Brain microvascular endothelial cell (primary cell): ENCODE data around the gene HTR3E.

Experiments
- DNase-seq: peaks from one replicate; pipeline ENCODE4 v3.0.0-alpha.2; 2020
- H3K27ac ChIP-seq: fragments of 250-450 bp; sonication (Bioruptor Pico); 2 replicates; pipeline ENCODE4 v1.5.1; 2020; ENCODE audit warnings: mild to moderate bottlenecking, moderate library complexity
- H3K27me3 ChIP-seq: fragments of 250-450 bp; sonication (Bioruptor Pico); replicated peaks from 2 replicates; pipeline ENCODE4 v1.5.1; 2020; ENCODE audit warnings: mild to moderate bottlenecking
- H3K36me3 ChIP-seq: fragments of 250-450 bp; sonication (Bioruptor Pico); replicated peaks from 2 replicates; pipeline ENCODE4 v1.5.1; 2020; ENCODE audit warnings: mild to moderate bottlenecking
- H3K4me3 ChIP-seq: 2 replicates; pipeline ENCODE4 v1.5.1; 2011; ENCODE audit warnings: low read depth, mild to moderate bottlenecking, control low read depth, low read length, moderate library complexity
- CTCF ChIP-seq: IDR thresholded peaks from 2 replicates; pipeline ENCODE4 v1.5.1; 2011; ENCODE audit warnings: low read depth, mild to moderate bottlenecking, moderate library complexity, low read length, control low read depth, inconsistent platforms; ENCODE audit errors: missing control alignments
- in situ Hi-C: cut with HindIII; loops from 2 replicates; pipeline ENCODE4 v1.10.0; 2017; ENCODE audit warnings: low sequenced_read_pairs, low pct_ligation_motif_present

HTR3E gene

GRCh38 chr3:184154885-184155643, 58.2 kb downstream of the HTR3E start, which contains the start of gene DVL3:
Gene DVL3, plus strand, starts transcription at chr3:184155377. Its CDS starts 259 bp downstream, at chr3:184155636.
- in situ Hi-C loops: no loop called here

GRCh38 chr3:184155644-184156521, 59.0 kb downstream of the HTR3E start:
- in situ Hi-C loops: no loop called here
- no peak for DNase-seq

More at GRCh38 chr3:184154885-184155643, 58.2 kb downstream of the HTR3E start, which contains the start of gene DVL3:
- Histone ChIP-seq H3K36me3 (no peaks in the 10 kb centered on the region), H3K27me3 (no peaks in the 10 kb centered on the region), H3K4me3 (peak within 1 kb of the TSS; percentile 91), H3K27ac (peak within 1 kb of the TSS; percentile 74)
- no peak for TF ChIP-seq CTCF
- peak; percentile 22 for DNase-seq

GRCh38 chr3:184156522-184156955, 59.7 kb downstream of the HTR3E start:
- H3K36me3 ChIP-seq: no peaks in the 10 kb centered on the region
- no peaks in the 10 kb centered on the region for H3K27me3 ChIP-seq
- peak overlapping the region; percentile 91 for H3K4me3 ChIP-seq
- in situ Hi-C loops: no loop called here
- peak overlapping the region; percentile 35 for H3K27ac ChIP-seq
- peak; percentile 32 for DNase-seq
- TF ChIP-seq CTCF: no peak

More at GRCh38 chr3:184155644-184156521, 59.0 kb downstream of the HTR3E start:
- Histone ChIP-seq H3K27me3 (no peaks in the 10 kb centered on the region), H3K27ac (peak overlapping the region; percentile 74), H3K36me3 (no peaks in the 10 kb centered on the region), H3K4me3 (peak overlapping the region; percentile 91)
- no peak for TF ChIP-seq CTCF
